ENCODE measurements around the gene SPHKAP. TPM values are rescaled to one million over a fixed set of nuclear protein-coding genes. Genes with fewer than 3 reads are reported as not detected.
A peak's percentile ranks its signal among the peaks of the same experiment; 100 is the strongest.

SPHKAP gene
- total RNA-seq, 6 experiments from 2014 or later: not detected

DNA sequence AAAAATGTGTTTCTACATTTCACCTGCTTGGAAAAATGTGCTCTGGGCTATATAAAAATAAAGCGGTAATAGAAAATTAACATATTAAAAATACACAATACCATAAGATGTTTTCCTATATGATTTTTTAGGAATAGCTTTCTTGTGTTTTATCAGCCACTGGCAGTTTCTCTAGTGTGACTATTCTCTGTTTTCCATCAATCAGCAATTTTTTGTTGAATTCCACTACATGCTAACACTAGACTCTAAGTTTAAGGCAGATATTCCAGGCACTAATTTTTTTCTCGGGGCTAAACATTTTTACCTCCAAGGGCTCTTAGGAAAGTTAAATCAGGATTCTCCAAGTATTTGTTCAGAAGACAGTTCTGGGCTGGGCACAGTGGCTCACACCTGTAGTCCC, 140.5 kb downstream of the SPHKAP start:
- no peaks in the 10 kb centered on the region for H3K27me3 ChIP-seq
- H3K9me3 ChIP-seq: no peaks in the 10 kb centered on the region
- no peaks in the 10 kb centered on the region for H3K36me3 ChIP-seq
- H3K4me1 ChIP-seq: no peaks in the 10 kb centered on the region
- ATAC-seq: no peak
- intact Hi-C loops (cut with DNase I): no loop called here
- TF ChIP-seq POLR2A (IDR thresholded peaks at IDR 0.05): no peak
- TF ChIP-seq, protein P1, sequence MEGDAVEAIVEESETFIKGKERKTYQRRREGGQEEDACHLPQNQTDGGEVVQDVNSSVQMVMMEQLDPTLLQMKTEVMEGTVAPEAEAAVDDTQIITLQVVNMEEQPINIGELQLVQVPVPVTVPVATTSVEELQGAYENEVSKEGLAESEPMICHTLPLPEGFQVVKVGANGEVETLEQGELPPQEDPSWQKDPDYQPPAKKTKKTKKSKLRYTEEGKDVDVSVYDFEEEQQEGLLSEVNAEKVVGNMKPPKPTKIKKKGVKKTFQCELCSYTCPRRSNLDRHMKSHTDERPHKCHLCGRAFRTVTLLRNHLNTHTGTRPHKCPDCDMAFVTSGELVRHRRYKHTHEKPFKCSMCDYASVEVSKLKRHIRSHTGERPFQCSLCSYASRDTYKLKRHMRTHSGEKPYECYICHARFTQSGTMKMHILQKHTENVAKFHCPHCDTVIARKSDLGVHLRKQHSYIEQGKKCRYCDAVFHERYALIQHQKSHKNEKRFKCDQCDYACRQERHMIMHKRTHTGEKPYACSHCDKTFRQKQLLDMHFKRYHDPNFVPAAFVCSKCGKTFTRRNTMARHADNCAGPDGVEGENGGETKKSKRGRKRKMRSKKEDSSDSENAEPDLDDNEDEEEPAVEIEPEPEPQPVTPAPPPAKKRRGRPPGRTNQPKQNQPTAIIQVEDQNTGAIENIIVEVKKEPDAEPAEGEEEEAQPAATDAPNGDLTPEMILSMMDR (IDR thresholded peaks at IDR 0.05): no peak
- 77% methylated on average over 2 of the region's 2 CpGs for WGBS (ENCODE audit: insufficient coverage, low coverage, low lambda C conversion rate, missing lambda C conversion rate)
- DNase-seq: no peak
- no peak overlapping the region for H3K4me3 ChIP-seq
- H3K27ac ChIP-seq: no peak overlapping the region

- 52% methylated on average over 5 of the region's 5 CpGs for WGBS (ENCODE audit: insufficient coverage, low coverage, low lambda C conversion rate, missing lambda C conversion rate)
- Histone ChIP-seq H3K4me1 (no peaks in the 10 kb centered on the region), H3K9me3 (no peaks in the 10 kb centered on the region), H3K27ac (no peak overlapping the region), H3K36me3 (no peaks in the 10 kb centered on the region), H3K27me3 (no peaks in the 10 kb centered on the region), H3K4me3 (no peak overlapping the region)
- intact Hi-C loops (cut with DNase I): no loop called here
- TF ChIP-seq, protein P1 (IDR thresholded peaks at IDR 0.05): peak; percentile 37 to 68 (median 62)
- no peak for TF ChIP-seq POLR2A (IDR thresholded peaks at IDR 0.05)
- DNase-seq: no peak
- ATAC-seq: peak; percentile 62 to 75 (median 66)
Measured at GRCh38 chr2:228039752-228040534, 141.5 kb downstream of the SPHKAP start.

DNA sequence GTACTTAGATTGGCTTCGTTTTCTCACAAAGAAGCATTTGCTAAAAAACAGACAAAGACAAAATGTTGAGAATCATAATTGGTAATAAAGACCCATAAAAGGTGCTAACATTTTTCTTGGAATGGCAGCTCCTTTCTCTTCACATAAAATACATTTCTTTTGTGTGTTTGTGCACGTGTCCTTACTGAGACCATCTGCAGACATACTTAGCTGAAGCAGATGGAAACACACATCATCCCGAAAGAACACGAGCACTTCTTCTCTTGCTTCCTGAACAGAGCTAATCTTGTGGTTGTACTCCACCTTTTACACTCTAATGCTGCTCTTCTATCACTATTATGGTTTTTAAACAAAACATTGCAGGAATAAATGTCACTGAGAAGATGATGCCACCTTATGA, 142.5 kb downstream of the SPHKAP start:
- intact Hi-C loops (cut with DNase I): no loop called here
- no peak for ATAC-seq
- 38% methylated on average over 4 of the region's 4 CpGs for WGBS (ENCODE audit: insufficient coverage, low coverage, low lambda C conversion rate, missing lambda C conversion rate)
- no peaks in the 10 kb centered on the region for H3K9me3 ChIP-seq
- DNase-seq: no peak
- no peaks in the 10 kb centered on the region for H3K4me1 ChIP-seq
- H3K36me3 ChIP-seq: no peaks in the 10 kb centered on the region
- TF ChIP-seq POLR2A (IDR thresholded peaks at IDR 0.05): no peak
- TF ChIP-seq, protein P1 (IDR thresholded peaks at IDR 0.05): no peak
- no peaks in the 10 kb centered on the region for H3K27me3 ChIP-seq
- no peak overlapping the region for H3K27ac ChIP-seq
- no peak overlapping the region for H3K4me3 ChIP-seq

DNA sequence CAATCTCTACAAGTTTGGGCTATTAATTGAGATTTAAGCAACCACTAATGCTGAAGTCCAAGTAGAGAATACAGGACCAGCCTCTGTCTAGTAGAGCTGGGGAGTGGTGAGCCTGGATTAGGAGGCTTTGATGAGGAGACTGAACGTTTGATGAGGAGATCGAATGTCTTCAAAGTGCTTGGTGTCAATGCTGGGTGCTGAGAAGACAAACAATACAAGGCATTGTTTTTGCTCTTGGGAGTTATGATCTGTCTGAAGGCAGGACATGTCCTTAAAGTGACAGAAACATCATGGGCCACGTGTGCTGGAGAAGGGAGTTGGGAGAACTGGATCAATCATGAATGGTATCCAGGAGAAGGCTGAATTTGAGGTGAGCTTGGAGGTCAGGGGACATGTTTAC, 143.6 kb downstream of the SPHKAP start:
- Histone ChIP-seq H3K27ac (no peak overlapping the region), H3K4me1 (no peaks in the 10 kb centered on the region), H3K36me3 (no peaks in the 10 kb centered on the region), H3K27me3 (no peaks in the 10 kb centered on the region), H3K9me3 (no peaks in the 10 kb centered on the region), H3K4me3 (no peak overlapping the region)
- ATAC-seq (no peak), DNase-seq (no peak)
- 10% methylated on average over 3 of the region's 3 CpGs for WGBS (ENCODE audit: insufficient coverage, low coverage, low lambda C conversion rate, missing lambda C conversion rate)
- intact Hi-C loops (cut with DNase I): no loop called here
- TF ChIP-seq, protein P1 (IDR thresholded peaks at IDR 0.05): no peak
- no peak for TF ChIP-seq POLR2A (IDR thresholded peaks at IDR 0.05)

Data from right lobe of liver (tissue), 6 donors.